HG03159 (cell line): ENCODE results near the gene ZFPM1.
"Not testable (repeated sequence)": the region's sequence is repeated elsewhere in the genome, so short reads cannot be mapped to it uniquely, and the experiment has no call there.

Experiments used
- ATAC-seq: cut with Tn5 transposase; IDR thresholded peaks from one replicate; pipeline ENCODE4 v1.9.1; 2021; ENCODE audit warnings: mild to moderate bottlenecking, moderate library complexity; ENCODE audit not compliant: unreplicated experiment

Gene ZFPM1

GRCh38 chr16:88478889-88479792 lies 26.1 kb downstream of the ZFPM1 start:
- no peak for ATAC-seq

DNA sequence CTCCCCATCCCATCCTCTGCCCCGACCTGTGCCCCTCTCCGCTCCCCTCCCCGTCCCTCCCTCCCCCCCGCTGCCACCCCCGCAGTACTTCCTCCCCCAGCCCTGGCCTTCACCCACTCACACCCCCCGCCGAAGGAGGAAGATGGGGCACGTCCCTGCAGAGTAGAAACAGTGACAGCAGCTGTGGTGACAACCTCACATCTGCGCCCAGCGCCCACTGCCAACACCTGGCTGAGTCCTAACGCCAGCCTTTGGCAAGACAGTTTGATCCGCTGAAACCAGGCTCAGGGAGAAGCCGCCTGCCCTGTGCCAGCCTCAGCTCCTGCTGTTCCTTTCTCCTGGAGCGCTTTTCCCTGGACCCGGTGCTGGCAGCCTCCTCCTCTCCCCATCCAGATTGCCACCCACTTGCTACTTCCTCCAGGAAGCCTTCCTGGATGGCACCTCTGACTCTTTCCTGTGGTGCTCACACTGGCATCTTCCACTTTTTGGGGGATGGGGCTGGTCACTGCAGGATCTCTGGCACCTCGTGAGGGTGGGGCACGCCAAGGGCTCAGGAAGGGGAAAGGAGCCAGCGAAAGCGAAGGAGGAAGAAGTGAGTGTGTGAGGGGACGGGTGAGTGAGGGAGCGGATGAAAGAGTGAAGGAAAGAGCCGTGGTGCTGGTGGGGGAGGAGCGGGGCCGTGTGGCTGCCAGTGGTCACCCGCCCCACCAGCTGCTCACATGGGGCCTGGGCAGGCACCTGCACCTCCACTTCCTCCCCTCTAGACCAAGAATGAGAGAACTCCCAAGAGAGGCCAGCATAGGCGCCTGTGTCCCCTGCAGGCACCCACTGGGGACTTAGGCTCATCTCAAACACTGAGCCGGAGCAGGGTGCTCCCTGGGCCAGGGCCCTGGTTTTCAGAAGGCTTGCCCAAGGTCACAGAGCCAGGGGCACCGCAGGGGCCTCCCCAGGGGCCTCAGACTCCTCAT lies 27.0 kb downstream of the ZFPM1 start:
- peak; percentile 50 for ATAC-seq

GRCh38 chr16:88480829-88481228 lies 27.7 kb downstream of the ZFPM1 start:
- no peak for ATAC-seq

DNA sequence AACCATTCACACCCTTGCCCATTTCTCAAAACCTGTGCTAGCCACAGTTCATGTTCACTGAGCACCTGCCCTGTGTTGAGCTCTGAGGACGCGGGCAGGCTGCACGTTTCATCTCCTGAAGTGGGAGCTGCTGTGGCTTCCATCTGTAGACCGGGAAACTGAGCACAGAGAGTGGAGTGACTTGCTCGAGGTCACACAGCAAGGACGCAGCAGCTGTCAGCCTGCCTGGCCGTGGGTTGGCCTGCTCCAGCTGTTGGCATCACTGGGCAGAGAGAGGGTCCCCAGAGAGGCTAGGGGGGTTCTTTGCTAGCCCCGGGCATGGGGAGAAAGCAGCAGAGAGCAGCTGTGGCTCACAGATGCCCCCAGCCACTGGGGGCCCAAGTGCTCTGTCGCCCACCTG lies 28.8 kb downstream of the ZFPM1 start:
- no peak for ATAC-seq

DNA sequence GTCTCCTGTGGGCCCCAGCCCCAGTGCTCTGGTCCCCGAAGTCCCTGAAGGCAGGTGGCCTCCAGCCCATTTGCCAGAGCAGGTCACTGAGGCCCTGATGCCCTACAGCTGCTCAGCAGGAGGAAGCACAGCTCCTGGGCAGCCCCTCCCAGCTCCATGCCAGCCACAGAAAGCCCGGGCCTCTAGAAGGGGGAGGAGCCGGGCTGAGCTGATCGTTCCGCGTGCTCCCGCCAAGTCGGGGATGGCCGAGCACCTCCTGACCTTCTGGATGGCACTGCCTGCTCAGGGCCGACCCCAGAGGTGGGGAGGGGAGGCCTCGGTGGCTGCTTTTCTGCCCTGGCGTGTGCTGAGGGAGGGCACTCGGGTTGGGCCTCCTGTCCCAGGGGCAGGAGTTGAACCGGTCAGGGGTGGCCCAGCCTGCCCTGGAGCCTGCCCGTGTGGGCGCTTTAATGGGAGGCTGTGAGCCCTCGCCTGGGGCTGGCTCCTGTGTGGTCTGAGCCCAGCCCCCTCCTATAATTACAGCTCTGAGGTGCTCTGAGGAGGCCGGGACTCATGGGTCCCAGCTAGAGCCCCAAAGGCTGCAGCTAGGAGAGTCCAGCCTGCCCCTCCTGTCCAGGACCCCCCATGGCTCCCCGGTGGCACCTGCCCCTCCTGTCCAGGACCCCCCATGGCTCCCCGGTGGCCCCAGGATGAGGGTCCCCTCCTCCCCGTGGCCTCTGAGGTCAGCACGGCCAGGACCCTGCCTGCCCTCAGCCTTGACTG lies 29.7 kb downstream of the ZFPM1 start:
- ATAC-seq: no peak

DNA sequence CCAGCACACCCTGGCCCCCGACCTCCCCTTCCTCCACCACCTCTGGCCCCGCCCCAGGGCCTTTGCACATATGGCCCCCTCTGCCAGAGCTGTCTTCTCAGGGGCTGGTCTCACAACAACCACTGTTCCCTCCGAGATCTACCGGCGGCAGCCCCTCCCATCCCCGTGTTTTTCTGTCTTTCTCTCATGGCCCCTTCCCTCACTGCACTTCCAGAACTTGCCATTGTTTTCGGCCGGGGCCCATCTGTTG lies 30.2 kb downstream of the ZFPM1 start:
- no peak for ATAC-seq

GRCh38 chr16:88484505-88485365 lies 31.7 kb downstream of the ZFPM1 start:
- no peak for ATAC-seq

DNA sequence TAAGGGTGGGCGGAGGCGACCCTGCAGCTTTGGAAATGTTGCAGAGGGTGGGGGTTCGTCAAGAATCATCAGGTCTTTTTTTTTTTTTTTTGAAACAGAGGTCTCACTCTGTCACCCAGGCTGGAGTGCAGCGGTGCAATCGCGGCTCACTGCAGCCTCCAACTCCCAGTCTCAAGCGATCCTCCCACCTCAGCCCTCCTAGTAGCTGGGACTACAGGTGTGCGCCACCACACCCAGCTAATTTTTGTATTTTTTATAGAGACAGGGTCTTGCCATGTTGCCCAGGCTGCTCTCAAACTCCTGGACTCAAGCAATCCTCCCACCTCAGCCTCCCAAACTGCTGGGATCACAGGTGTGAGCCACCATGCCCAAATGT lies 32.3 kb downstream of the ZFPM1 start:
- not testable (repeated sequence) for ATAC-seq

- no peak for ATAC-seq
Measured at GRCh38 chr16:88486398-88487123, 33.5 kb downstream of the ZFPM1 start.

DNA sequence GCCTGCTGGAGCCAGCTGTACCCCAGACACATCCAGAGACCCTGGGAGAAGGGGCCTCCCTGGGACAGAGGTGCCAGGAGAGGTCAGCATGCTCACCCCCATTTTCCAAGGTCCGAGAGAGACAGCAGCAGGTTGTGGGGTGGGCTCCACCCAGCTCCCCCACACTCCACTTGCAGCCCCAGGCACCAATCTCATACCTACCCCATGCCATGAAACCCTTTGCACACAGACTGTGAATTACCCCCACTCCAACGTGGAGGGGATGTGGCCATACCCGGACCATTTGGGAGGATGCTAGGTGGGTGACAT lies 34.0 kb downstream of the ZFPM1 start:
- ATAC-seq: no peak

GRCh38 chr16:88487920-88488851 lies 35.1 kb downstream of the ZFPM1 start:
- ATAC-seq: no peak

DNA sequence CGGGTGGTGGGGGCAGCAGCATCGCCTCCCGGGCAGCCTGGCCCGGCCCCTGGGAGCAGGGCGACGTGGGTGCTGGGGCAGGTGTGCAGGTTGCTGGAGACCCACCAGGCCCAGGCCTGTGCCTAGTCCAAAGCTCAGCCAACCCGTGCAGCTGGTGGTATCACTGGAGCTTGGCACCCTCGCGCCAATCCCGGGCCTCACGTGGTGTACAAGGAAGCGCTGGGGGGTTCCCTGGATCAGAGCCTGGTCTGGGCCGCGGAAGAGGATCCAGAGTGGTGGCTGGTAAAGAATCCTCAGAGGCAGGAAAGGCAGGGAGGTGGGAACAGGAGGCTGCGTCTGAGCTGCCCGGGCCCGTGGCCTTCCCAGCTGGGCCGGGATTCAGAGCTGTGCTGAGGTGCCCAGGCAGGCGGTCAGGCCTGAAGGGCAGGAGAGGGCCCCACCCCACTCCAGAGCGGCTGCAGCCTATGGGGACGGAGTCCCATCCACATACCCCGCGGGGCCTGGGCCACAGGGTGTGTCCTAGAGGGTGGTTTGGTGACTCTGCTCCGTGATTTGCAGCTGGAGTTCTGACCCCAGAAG lies 36.2 kb downstream of the ZFPM1 start:
- no peak for ATAC-seq

DNA sequence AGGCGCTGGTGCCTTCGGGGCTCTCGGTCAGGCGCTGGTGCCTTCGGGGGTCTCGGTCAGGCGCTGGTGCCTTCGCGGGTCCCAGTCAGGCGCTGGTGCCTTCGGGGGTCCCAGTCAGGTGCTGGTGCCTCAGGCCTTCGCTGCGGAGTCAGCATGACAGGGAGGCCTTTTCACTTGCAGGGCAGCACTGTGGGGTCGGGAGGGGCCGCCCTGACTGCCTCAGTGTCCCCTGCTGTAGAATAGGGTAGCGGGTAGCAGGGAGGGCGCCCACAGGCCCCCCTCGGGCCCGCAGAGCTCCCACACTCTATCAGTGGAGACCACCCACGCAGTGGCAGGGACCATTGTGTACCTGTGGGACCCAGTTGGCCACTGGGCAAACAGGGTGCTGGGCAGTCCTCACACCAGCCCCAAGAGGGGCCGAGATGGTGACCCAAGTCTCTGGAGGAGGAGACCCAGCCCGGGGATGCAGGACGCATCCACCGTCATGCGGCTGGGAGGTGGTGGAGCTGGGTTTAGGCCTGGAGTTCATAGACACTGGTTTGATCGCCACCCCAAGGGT lies 38.0 kb downstream of the ZFPM1 start:
- no peak for ATAC-seq

DNA sequence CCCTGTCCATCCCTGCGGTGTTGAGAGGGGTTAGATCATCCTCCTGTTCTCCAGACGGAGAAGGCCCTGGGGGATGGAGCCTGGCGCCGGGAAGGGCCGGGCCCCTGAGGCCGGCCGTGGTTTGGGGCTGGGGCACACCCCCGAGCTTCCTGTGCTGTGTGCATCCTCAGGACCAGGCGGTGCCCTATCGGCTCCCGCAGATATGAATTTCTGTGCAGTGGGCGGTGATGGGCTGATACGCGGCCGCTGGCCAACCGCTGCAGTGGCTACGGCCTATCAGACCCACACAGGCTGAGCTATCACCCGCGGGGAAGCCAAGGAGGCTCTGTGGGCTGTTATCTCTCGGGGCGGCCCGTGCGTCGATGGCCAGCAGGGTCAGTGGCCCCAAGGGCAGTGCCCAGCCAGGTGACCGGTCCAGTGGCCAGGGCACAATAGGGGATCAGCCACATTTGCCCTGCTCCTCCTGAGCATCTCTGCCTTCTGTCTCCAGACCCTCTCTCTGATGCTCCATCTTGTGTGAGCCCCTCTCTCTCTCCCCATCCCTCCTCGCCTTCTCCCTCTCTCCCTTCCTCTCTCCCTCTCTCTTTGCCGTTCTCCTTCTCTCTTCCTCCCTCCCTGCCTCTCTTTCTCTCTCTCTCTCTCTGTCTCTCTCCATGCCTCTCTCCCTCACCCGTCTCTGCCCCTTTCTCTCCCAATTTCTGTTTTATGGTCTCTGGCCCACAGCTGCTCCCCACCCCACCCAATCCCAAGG lies 38.7 kb downstream of the ZFPM1 start:
- ATAC-seq: no peak

DNA sequence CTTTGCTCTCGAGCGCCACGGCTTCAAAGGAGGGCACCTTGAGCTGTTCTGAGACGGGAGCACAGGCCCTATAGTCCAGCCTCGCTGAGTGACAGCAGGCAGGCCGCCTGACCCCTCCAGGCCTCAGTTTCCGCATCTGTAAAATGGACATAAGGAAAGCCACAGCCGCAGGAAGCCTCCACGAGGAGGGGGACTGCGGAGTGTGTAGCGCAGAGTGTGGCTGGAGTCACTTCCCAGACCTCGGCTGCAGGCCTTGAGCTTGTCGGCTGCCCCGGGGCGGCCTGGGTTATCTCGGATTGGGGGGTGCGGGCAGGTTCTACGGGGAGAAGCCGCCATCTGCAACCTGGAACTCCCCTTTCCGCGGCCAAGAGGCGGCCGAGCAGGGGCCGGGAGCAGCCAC lies 40.8 kb downstream of the ZFPM1 start:
- ATAC-seq: no peak

DNA sequence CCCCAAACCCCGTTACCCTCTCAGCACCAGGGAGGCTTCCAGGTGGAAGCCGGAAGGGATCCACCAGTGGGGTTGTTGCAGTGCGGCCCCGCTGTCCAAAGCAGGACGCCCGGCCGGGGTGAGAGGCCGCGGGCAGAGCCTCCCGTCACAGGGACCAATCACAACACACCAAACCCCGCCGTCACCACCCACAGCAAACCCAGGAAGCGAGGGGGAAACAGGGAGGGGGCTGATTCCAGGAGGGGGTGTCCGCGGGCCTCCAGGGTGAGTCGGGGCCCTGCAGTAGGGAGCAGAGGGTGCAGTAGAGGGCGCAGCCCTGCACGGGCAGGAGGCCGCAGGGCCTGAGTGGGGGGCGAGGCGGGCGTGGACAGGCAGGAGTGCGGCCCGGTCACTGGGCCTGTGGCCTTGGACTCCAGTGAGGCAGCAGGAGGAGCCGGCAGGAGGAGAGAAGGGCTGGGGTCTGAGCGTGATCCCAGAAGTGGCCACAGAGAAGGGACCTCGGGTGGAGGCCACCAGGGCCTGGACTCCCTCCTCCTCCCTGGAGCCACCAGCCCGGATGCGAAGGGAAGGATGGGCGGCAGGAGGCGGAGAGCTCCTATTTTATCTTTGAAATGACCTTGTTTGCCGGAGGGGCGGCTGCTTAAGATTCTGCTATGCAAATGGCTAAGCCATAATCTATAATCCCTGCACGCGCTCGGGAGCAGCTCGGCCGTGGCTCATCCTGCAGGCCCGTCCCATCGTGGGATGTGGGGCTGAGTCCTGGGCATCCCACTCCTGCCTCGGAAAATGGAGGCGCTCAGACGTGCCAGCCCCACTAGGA lies 41.5 kb downstream of the ZFPM1 start:
- ATAC-seq: no peak
